AG09309 (cell line): ENCODE results near the gene GRHPR.

Experiments
- DNase-seq: peaks from one replicate; pipeline ENCODE4 v3.0.0-alpha.2; 2010; ENCODE audit warnings: low read depth
- H3K4me3 ChIP-seq: 2 replicates; pipeline ENCODE4 v1.5.1; 2011; ENCODE audit warnings: mild to moderate bottlenecking, low read depth, low read length, moderate library complexity; ENCODE audit not compliant: control insufficient read depth
- TF ChIP-seq, protein P1 (sequence below): IDR thresholded peaks from 2 replicates; pipeline ENCODE4 v1.5.1; 2011; ENCODE audit warnings: mild to moderate bottlenecking, low read depth, low read length, inconsistent platforms; ENCODE audit not compliant: insufficient read depth, control insufficient read depth; ENCODE audit errors: missing control alignments

The GRHPR gene

DNA sequence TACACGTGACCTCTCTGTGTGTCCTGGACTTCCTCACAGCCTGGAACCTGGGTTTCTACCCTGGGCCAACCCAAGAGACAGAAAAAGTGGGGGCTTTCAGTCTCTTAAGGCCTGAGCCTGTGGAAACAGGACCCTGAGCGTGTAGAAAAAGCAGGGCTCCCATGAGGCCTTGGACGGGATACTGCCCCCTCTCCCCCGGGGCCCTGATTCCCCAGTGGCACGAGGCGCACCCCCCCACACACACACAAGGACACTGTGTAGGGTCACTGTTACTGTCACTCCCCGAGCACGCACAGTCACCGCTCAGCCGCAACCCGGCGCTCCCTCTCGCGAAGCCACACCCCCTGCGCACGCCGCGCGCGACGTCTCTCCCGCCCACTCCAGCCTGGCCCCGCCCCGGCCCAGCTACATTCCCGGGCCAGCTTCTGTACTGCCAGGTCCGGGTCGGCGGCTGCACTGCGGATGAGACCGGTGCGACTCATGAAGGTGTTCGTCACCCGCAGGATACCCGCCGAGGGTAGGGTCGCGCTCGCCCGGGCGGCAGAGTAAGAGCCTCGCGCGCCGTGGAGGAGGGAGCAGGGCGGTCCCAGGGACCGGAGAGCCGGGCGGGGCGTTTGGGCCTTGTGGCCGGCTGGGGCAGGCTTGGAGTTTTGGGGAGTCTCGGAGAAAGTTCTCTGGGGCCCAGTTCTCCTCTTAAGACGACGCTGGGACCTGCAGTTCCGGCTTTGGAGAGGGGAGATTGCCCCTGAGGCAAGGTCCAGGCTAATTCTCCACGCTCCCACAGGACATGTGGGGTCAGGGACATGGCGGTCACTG lies at the start of gene GRHPR:
Gene GRHPR (plus strand): TSS at position 408 of the 816 bp plus-strand sequence. CDS start 55 bp downstream, at position 463.
- no peak for DNase-seq
- TF ChIP-seq, protein P1, sequence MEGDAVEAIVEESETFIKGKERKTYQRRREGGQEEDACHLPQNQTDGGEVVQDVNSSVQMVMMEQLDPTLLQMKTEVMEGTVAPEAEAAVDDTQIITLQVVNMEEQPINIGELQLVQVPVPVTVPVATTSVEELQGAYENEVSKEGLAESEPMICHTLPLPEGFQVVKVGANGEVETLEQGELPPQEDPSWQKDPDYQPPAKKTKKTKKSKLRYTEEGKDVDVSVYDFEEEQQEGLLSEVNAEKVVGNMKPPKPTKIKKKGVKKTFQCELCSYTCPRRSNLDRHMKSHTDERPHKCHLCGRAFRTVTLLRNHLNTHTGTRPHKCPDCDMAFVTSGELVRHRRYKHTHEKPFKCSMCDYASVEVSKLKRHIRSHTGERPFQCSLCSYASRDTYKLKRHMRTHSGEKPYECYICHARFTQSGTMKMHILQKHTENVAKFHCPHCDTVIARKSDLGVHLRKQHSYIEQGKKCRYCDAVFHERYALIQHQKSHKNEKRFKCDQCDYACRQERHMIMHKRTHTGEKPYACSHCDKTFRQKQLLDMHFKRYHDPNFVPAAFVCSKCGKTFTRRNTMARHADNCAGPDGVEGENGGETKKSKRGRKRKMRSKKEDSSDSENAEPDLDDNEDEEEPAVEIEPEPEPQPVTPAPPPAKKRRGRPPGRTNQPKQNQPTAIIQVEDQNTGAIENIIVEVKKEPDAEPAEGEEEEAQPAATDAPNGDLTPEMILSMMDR, result no peak
- H3K4me3 ChIP-seq, result peak within 1 kb of the TSS; percentile 86

DNA sequence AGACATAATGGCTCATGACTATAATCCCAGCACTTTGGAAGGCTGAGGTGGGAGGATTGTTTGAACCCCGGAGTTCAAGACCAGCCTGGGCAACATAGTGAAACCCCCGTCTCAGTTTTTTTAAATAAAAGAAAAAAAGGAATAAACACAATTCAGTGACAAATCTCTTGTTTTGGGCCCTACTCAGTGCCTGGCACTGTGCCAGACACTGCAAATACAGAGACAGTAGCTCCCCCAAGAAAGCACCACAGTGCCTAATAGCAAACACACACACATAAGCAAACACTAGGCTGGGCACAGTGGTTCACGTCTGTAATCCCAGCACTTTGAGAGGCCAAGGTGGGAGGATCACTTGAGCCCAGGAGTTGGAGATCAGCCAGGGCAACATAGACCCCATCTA lies 49.7 kb upstream of the GRHPR start:
- H3K4me3 ChIP-seq, result no peak overlapping the region
- no peak for DNase-seq
- TF ChIP-seq, protein P1, result no peak

DNA sequence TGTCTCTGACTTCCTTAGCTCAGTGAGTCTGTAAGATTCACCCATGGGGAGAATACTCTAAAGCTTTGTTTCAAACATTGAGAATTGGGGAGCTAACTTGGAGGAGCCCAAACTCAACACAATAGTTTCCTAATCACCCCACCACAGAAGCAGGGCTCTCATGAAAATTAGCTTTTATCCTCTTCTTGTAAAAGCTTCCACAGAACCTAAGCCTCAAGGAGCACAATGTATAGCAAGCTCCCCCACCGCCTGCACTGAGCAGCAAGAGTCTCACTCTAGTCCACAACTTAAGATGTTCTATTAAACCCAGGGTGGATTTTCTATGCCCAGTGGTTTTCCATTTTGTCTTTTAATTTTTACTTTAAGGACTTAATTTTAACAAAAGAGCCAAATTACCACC lies 48.9 kb upstream of the GRHPR start:
- TF ChIP-seq, protein P1, result no peak
- H3K4me3 ChIP-seq, result no peak overlapping the region
- DNase-seq, result no peak

DNA sequence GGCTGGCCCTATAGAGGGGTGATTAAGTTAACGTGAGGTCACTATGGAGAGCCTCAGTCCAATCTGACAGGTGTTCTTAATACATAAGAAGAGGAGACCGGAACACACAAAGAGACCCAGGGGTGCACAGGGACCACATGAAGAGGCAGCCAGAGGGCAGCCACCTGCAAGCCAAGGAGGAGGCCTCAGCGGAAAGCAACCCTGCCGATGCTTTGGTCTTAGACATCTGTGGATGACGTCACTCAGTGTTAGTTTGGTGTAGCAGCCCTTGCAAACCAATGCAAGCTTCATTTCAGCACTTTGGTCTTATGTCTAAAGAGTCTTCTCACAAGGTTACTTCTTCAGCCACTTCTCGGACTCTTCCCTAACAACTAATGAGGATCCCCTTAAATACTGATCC lies 47.6 kb upstream of the GRHPR start:
- DNase-seq, result no peak
- TF ChIP-seq, protein P1, result no peak
- H3K4me3 ChIP-seq, result no peak overlapping the region

- DNase-seq, result no peak
- H3K4me3 ChIP-seq, result no peak overlapping the region
- TF ChIP-seq, protein P1, result no peak
Observed at GRCh38 chr9:37377688-37378612, 44.5 kb upstream of the GRHPR start.

DNA sequence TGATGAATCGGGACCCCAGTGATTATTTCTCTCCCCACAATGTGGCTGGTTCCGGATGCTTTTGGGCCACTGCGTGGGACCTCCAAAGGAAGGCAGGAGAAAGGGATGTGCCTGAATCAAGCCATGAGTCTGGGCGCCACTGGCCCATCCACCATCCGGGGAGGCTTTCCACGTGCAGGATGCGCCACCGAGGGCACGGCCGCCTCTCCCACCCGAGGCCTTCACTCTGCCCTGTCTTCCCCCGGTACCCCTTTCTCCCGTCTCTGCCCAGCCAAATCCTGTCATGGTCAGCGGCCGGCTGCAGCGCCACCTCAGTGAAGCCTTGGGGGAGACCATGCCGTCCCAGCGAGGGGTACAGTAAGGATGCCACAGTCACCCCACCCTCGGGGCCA lies 43.9 kb upstream of the GRHPR start:
- H3K4me3 ChIP-seq, result no peak overlapping the region
- DNase-seq, result no peak
- TF ChIP-seq, protein P1, result no peak
